ACC112 (cell line): Measurements from ENCODE around the gene PRSS33.

Experiments used
- H2AFZ ChIP-seq: fragments of 200-600 bp; sonication (generic); one replicate; pipeline ENCODE4 v1.6.0; 2017; ENCODE audit warnings: antibody characterized with exemption, low read length; ENCODE audit not compliant: unreplicated experiment
- H3K27ac ChIP-seq: fragments of 200-600 bp; sonication (generic); 2 replicates; pipeline ENCODE4 v1.5.1; 2014; ENCODE audit warnings: low read depth, mild to moderate bottlenecking, antibody characterized with exemption, low read length, moderate library complexity
- H3K27me3 ChIP-seq: fragments of 200-600 bp; sonication (generic); 2 replicates; pipeline ENCODE4 v1.6.1; 2014; ENCODE audit warnings: mild to moderate bottlenecking, antibody characterized with exemption, low read length, moderate library complexity, mixed read lengths; ENCODE audit not compliant: insufficient read depth
- H3K36me3 ChIP-seq: fragments of 200-600 bp; sonication (generic); 2 replicates; pipeline ENCODE4 v1.6.1; 2016; ENCODE audit warnings: mild to moderate bottlenecking, antibody characterized with exemption, low read length, moderate library complexity, mixed read lengths; ENCODE audit not compliant: insufficient read depth
- H3K4me1 ChIP-seq: fragments of 200-600 bp; sonication (generic); one replicate; pipeline ENCODE4 v1.6.1; 2016; ENCODE audit warnings: low read length, mixed read lengths; ENCODE audit not compliant: insufficient read depth, unreplicated experiment, control insufficient read depth
- H3K4me3 ChIP-seq: fragments of 200-600 bp; sonication (generic); 2 replicates; pipeline ENCODE4 v1.5.1; 2014; ENCODE audit warnings: mild to moderate bottlenecking, low read depth, low read length
- H3K79me2 ChIP-seq: fragments of 200-600 bp; sonication (generic); one replicate; pipeline ENCODE4 v1.6.0; 2016; ENCODE audit warnings: low read length; ENCODE audit not compliant: control insufficient read depth, unreplicated experiment, insufficient read depth

PRSS33 gene

GRCh38 chr16:2745961-2746360 is 41.4 kb downstream of the PRSS33 start:
- H3K79me2 ChIP-seq, result peaks cover 5% of the 10 kb centered on the region

GRCh38 chr16:2745116-2745890 is 42.1 kb downstream of the PRSS33 start:
- Histone ChIP-seq H3K27ac (no peak overlapping the region), H2AFZ (no peak overlapping the region), H3K4me1 (no peaks in the 10 kb centered on the region), H3K4me3 (no peak overlapping the region), H3K27me3 (no peaks in the 10 kb centered on the region), H3K36me3 (no peaks in the 10 kb centered on the region), H3K79me2 (no peaks in the 10 kb centered on the region)

More at GRCh38 chr16:2745961-2746360, 41.4 kb downstream of the PRSS33 start:
- no peaks in the 10 kb centered on the region for H3K27me3 ChIP-seq
- H3K4me3 ChIP-seq, result no peak overlapping the region
- H2AFZ ChIP-seq, result no peak overlapping the region
- no peak overlapping the region for H3K27ac ChIP-seq
- peaks cover 2% of the 10 kb centered on the region for H3K4me1 ChIP-seq
- no peaks in the 10 kb centered on the region for H3K36me3 ChIP-seq

- no peaks in the 10 kb centered on the region for H3K36me3 ChIP-seq
- H3K4me3 ChIP-seq, result no peak overlapping the region
- no peak overlapping the region for H3K27ac ChIP-seq
- no peak overlapping the region for H2AFZ ChIP-seq
- H3K79me2 ChIP-seq, result no peaks in the 10 kb centered on the region
- no peaks in the 10 kb centered on the region for H3K4me1 ChIP-seq
- no peaks in the 10 kb centered on the region for H3K27me3 ChIP-seq
These were observed 42.6 kb downstream of the PRSS33 start for GRCh38 chr16:2744711-2745110.

- Histone ChIP-seq H3K36me3 (no peaks in the 10 kb centered on the region), H2AFZ (no peak overlapping the region), H3K27me3 (no peaks in the 10 kb centered on the region), H3K79me2 (no peaks in the 10 kb centered on the region), H3K4me1 (no peaks in the 10 kb centered on the region), H3K4me3 (no peak overlapping the region), H3K27ac (no peak overlapping the region)
These were observed 44.2 kb downstream of the PRSS33 start for GRCh38 chr16:2743007-2743810.

- H3K4me1 ChIP-seq, result no peaks in the 10 kb centered on the region
- H3K27me3 ChIP-seq, result no peaks in the 10 kb centered on the region
- H3K36me3 ChIP-seq, result no peaks in the 10 kb centered on the region
- no peak overlapping the region for H3K4me3 ChIP-seq
- no peaks in the 10 kb centered on the region for H3K79me2 ChIP-seq
- H3K27ac ChIP-seq, result no peak overlapping the region
- no peak overlapping the region for H2AFZ ChIP-seq
These were observed 44.9 kb downstream of the PRSS33 start for GRCh38 chr16:2742323-2743006.

- no peaks in the 10 kb centered on the region for H3K27me3 ChIP-seq
- H2AFZ ChIP-seq, result no peak overlapping the region
- no peaks in the 10 kb centered on the region for H3K4me1 ChIP-seq
- H3K27ac ChIP-seq, result no peak overlapping the region
- H3K4me3 ChIP-seq, result no peak overlapping the region
- no peaks in the 10 kb centered on the region for H3K79me2 ChIP-seq
- no peaks in the 10 kb centered on the region for H3K36me3 ChIP-seq
These were observed 46.2 kb downstream of the PRSS33 start for GRCh38 chr16:2741168-2741567.

GRCh38 chr16:2740476-2740875 is 46.9 kb downstream of the PRSS33 start:
- Histone ChIP-seq H3K4me3 (no peak overlapping the region), H3K4me1 (no peaks in the 10 kb centered on the region), H3K36me3 (no peaks in the 10 kb centered on the region), H3K27ac (no peak overlapping the region), H3K79me2 (no peaks in the 10 kb centered on the region), H2AFZ (no peak overlapping the region), H3K27me3 (no peaks in the 10 kb centered on the region)

GRCh38 chr16:2739625-2740430 is 47.5 kb downstream of the PRSS33 start:
- no peak overlapping the region for H2AFZ ChIP-seq
- H3K79me2 ChIP-seq, result no peaks in the 10 kb centered on the region
- H3K27ac ChIP-seq, result no peak overlapping the region
- H3K4me3 ChIP-seq, result no peak overlapping the region
- no peaks in the 10 kb centered on the region for H3K27me3 ChIP-seq
- H3K36me3 ChIP-seq, result no peaks in the 10 kb centered on the region
- H3K4me1 ChIP-seq, result no peaks in the 10 kb centered on the region

GRCh38 chr16:2738615-2739014 is 48.7 kb downstream of the PRSS33 start:
- no peak overlapping the region for H2AFZ ChIP-seq
- no peaks in the 10 kb centered on the region for H3K36me3 ChIP-seq
- H3K27me3 ChIP-seq, result no peaks in the 10 kb centered on the region
- no peaks in the 10 kb centered on the region for H3K4me1 ChIP-seq
- H3K27ac ChIP-seq, result no peak overlapping the region
- H3K4me3 ChIP-seq, result no peak overlapping the region
- no peaks in the 10 kb centered on the region for H3K79me2 ChIP-seq

- Histone ChIP-seq H3K79me2 (no peaks in the 10 kb centered on the region), H3K36me3 (no peaks in the 10 kb centered on the region), H3K27me3 (no peaks in the 10 kb centered on the region), H3K27ac (no peak overlapping the region), H3K4me1 (no peaks in the 10 kb centered on the region), H3K4me3 (no peak overlapping the region), H2AFZ (no peak overlapping the region)
These were observed 49.4 kb downstream of the PRSS33 start for GRCh38 chr16:2737895-2738418.
